ENCODE measurements around the gene FBXO41. TPM values are rescaled to one million over a fixed set of nuclear protein-coding genes. Genes with fewer than 3 reads are reported as not detected.

FBXO41 gene
- total and polyA plus RNA-seq, 9 of the 15 experiments (the other 6 are each of a cell fraction or from before 2014, with no cell fraction given): 0.21 to 8.2 (median 3.5) TPM

- Histone ChIP-seq H3K79me2 (ENCODE audit: control insufficient read depth, insufficient read depth, low read length) (peaks cover 39% of the 10 kb centered on the region), H3K4me3 (no peak overlapping the region), H3K9ac (ENCODE audit: insufficient read depth in 1 of 2, low read depth in 2 of 2, low read length in 2 of 2) (no peak overlapping the region), H3K4me1 (replicated peaks in 1 of 2; ENCODE audit: control insufficient read depth in 2 of 2, insufficient read depth in 2 of 2, low read length in 2 of 2) (peaks cover 0 to 10% of the 10 kb centered on the region in 2 experiments; a peak in 3 of 5 replicates), H4K20me1 (replicated peaks; ENCODE audit: control insufficient read depth, insufficient read depth, low read length) (peaks cover 21% of the 10 kb centered on the region; the same call in 1 of the 2 replicates), H3K27ac (ENCODE audit: extremely low read depth, low read depth, low read length) (no peak overlapping the region), H3K27me3 (ENCODE audit: control insufficient read depth in 2 of 2, insufficient read depth in 2 of 2, low read length in 2 of 2) (no peaks in the 10 kb centered on the region), H2AFZ (ENCODE audit: low read depth, low read length) (no peak overlapping the region), H3K9me1 (ENCODE audit: control insufficient read depth, insufficient read depth, low read length) (no peaks in the 10 kb centered on the region), H3K9me3 (replicated peaks; ENCODE audit: control insufficient read depth, insufficient read depth, low read depth, low read length) (no peaks in the 10 kb centered on the region), H3K4me2 (ENCODE audit: insufficient read depth, low read length) (no peak overlapping the region), H3K36me3 (ENCODE audit: control insufficient read depth, insufficient read depth, low read length) (peaks cover 95% of the 10 kb centered on the region)
- intact Hi-C loops (cut with micrococcal nuclease): no loop called here
- ChIA-PET CTCF (ENCODE audit: low intra/inter-chr PET ratio) (no interaction called here), POLR2A (interaction anchor here (1.0 to 2.3 kb wide), 4 partner anchors 8 to 13 kb away, joined by 6 to 14 read pairs (median 6); partner anchors contain the start of genes CCT7 and PRADC1)
- in situ Hi-C loops (cut with MboI): no loop called here
- DNase-seq (ENCODE audit: extremely low read depth in 1 of 4, low spot score in 3 of 4): no peak
- BruUV-seq (replicated peaks): no TSS peak
- no peak for ATAC-seq
- WGBS (ENCODE audit: insufficient coverage, low coverage, missing lambda C conversion rate): 57% methylated on average over 3 of the region's 3 CpGs
- FAIRE-seq: no peak
- TF ChIP-seq GABPB2 (CRISPR knock-in tag; conservative IDR thresholded peaks at IDR 0.05) (no peak), POLR3A (IDR thresholded peaks at IDR 0.05; ENCODE audit: borderline replicate concordance, extremely low read depth, insufficient read depth, insufficient read length) (no peak), E4F1 (CRISPR knock-in tag; IDR thresholded peaks at IDR 0.05; ENCODE audit: borderline replicate concordance) (no peak), ZNF316 (IDR thresholded peaks at IDR 0.05) (peak; percentile 78), HMG20B (CRISPR knock-in tag; IDR thresholded peaks at IDR 0.05) (no peak), TCFL5 (CRISPR knock-in tag; conservative IDR thresholded peaks at IDR 0.05) (no peak), KDM2B (CRISPR knock-in tag; IDR thresholded peaks at IDR 0.05) (no peak), C11orf30 (IDR thresholded peaks at IDR 0.05; ENCODE audit: low read depth) (peak; percentile 69), SOX6 (IDR thresholded peaks at IDR 0.05) (no peak), CREB1 (IDR thresholded peaks at IDR 0.05) (no peak), CREB1 (CRISPR knock-in tag; IDR thresholded peaks at IDR 0.05) (no peak), PRDM10 (IDR thresholded peaks at IDR 0.05; ENCODE audit: partially characterized antibody) (no peak), MAFG (tag; conservative IDR thresholded peaks at IDR 0.05) (peak; percentile 70), BHLHE40 (IDR thresholded peaks at IDR 0.05; ENCODE audit: low read length) (no peak), NFE2 (IDR thresholded peaks at IDR 0.05; ENCODE audit: low read depth) (peak; percentile 17; the same call in 1 of the 2 replicates), ZNF165 (CRISPR knock-in tag; IDR thresholded peaks at IDR 0.05; ENCODE audit: borderline replicate concordance) (no peak), PTBP1 (IDR thresholded peaks at IDR 0.05; ENCODE audit: low read depth, low read length) (no peak), ETS1 (conservative IDR thresholded peaks at IDR 0.05; ENCODE audit: control insufficient read depth, low read depth, low read length) (no peak)
Observed at GRCh38 chr2:73246850-73247249, 37.4 kb downstream of the FBXO41 start.
